ENCODE data around the gene CTSW.

Gene CTSW

DNA sequence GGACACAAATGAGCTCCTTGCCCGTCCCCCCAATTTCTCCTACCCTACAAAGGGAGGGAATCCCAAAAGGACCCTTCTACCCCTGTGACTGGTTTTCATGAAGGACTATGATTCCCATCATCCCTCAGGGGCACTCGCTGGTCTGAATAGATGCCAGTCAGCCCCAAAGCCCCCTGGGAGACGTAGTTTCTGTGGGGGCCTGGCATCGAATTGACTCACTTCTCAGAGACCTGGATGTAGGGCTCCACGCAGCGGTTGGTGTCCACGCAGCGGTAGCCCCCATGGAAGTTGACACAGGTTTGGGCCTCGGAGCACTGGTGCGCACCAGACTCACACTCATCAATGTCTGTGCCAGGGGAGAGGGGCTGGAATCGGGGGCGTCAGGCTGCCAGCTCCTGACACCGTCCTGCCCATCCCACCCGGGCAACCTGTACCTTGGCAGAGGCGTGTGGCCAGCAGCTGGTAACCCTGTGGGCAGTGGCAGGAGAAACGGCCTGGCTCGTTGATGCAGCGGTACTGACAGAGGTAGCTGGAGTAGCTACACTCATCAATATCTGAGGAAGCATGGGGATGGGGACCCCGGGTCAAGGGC lies 11.5 kb upstream of the CTSW start:
- no peak for DNase-seq

DNA sequence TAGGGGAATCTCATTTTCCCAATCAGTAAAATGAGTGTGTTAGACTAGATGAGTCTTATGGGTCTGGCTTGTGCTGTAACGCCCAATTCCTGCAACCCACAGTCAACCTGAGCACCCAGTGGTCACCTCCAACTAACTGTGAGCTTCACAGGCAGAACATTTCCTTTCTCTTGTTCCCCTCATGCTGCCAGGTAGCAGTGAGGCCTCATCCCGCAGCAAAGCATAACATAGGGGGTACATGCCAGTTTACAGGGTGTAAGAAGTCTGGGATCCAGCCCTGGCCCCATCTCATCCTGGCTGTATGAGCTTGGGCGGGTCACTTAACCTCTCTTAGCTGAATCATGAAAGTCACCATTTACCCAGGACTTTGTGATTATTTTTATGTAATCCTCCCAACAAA lies 10.7 kb upstream of the CTSW start:
- no peak for DNase-seq

DNA sequence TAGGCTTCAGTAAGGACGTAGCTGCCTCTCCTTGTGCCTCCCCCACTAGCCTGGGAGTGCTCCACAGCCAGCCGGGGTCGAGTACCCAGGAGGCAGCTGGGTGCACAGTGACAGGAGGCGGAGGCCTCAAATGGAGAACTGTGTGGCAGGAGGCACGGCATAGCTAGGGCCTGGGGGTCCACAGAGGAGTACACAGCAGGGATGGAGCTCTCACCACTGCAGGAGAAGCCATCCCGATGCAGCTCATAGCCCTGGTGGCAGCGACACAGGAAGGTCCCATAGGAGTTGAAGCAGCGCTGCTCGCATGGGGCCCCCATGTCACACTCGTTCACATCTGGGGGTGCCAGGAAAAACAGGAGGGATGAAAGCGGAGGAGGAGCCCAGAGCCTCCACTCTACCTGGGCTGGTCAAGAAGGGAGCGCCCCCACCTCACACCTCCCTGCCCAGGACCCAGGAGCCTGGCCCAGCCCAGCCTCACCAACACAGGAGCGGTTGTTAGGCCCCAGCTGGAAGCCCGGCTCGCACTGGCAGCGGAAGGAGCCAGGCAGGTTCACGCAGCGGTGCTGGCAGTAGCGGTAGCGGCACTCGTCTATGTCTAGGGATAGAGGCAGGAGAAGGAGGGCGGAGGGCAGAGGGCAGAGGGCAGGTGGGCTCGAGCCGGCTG lies 9.9 kb upstream of the CTSW start:
- DNase-seq = no peak

DNA sequence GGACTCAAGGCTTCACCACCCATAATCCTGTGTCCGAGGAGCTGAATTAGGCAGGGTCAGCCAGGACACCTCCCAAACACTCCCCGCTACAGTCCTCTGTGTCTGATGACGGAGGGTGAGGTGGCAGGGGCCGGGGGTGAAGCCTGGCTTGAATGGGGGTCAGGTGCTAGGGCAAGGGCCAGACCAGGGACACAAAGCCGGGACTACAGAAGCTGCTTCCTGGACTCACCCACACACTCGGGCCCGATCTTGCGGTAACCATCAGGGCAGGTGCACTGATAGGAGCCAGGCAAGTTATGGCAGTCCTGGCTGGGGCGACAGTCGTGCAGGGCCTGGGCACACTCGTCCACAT lies 9.4 kb upstream of the CTSW start:
- no peak for DNase-seq

DNA sequence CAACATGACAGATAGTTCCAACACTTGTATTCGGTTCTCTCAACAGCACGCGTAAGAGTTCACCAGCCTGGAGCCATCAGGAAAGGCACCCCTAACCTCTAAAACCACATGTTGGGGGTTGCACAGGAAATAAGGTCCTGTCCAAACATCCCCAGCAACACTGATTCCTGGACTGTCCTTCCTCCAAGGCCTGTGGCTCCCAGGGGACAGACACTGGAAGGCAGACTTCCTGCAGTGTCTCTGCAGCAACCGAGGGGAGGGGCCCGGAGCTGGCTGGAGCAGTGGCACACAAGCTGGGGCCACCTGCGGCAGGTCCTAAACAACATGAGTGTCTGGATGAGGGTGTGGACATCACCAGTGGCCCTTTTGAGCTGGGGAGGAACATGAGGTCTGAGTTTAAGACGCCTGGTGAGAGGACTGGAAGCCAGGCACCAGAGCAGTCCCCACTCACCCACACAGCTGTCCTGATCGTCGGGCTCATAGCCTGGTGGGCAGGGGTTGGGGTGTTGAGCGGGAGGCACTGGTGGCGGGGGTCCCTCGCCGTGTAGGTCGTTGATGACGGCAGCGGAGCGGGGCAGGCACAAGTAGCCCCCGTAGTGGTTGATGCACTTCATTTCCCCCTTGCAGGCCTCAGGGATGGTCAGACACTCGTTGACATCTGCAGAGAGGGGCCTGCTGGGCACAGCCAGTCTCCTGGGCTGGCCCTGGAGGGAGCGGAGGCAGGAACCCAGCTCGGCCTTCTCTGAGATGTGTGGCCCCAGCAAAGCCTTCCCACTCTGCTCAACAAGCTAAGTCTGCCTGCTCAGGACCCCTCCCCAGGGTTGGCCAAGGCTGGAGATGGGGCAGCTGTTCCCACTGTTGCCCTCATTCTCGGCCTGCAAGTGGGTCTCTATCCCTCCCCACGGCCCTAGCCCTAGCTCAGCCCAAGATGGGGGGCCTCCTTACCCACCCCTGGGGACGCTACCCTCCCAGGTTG lies 8.6 kb upstream of the CTSW start:
- no peak for DNase-seq

DNA sequence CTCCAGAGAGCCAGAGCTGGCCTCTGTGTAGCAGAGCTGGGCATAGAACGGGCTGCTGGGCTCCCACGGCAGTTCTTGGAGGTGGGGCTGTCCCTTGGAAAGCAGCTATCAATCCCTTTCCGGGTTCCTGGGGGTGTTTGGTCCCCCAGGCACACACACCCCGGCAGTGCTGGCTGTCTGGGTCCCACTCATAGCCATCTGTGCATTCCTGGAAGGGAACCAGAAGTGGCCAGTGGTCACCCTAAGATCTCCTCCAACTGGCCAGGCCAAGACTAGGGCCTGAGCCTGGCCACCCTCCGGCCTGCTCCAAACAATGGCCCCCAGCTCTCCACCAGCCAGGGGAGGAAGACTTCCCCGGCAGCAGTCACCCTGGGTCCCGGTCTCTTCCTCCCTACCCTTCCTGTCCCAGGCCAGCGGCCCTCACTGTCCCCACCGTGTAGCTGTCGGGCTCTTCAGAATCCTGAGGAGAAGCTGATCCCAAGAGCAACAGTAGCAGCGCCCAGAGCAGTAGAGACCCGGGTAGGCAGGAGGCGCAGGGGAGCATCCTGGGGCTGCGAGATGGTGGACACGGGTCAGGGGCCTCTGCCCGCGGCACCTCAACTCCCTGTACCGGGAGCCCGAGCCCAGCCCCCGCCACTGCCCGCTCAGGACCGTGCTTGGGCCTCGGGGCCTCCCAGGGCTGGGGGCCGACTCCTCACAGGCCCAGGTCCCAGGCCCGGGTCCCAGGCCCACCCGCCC lies 7.7 kb upstream of the CTSW start:
- no peak for DNase-seq

DNA sequence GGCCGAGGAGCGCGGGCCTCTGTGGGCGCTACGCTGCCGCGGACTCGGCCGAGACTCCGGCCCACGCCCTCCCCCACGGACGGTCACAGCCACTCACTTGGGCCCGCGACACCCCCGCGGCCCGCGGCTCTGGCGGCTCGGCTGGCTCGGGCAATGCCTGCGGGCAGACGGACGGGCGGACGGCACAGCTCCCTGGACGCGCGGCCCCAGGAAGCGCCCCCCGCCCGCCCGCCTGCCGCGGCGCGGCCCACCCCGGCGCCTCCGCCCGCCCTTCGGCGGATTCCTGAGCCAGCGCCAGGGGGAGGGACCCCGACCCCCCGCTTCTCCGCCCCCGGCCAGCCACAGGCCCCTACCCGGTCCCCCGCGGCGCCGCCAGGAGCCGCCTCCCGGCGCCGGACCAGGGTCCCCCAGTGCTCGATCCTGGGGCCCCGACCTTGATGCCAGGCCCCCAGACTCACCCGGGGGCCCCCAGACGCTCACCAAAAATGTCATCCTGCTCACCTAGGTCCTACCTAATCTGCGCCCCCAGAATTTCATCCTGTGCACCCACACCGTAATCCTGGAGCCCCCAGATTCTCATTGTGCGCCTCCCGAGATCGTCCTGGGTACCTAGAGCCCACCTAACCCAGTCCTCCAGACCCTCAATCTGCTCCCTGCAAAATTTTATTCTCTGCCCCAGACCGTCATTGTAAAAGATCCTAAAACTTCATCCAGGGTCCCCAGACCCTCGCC lies 6.9 kb upstream of the CTSW start, which contains the start of gene EFEMP2:
TSS of gene EFEMP2 (minus strand) at position 215 of the 732 bp plus-strand sequence. CDS start 446 bp downstream, outside the sequence.
- DNase-seq = peak; percentile 66

DNA sequence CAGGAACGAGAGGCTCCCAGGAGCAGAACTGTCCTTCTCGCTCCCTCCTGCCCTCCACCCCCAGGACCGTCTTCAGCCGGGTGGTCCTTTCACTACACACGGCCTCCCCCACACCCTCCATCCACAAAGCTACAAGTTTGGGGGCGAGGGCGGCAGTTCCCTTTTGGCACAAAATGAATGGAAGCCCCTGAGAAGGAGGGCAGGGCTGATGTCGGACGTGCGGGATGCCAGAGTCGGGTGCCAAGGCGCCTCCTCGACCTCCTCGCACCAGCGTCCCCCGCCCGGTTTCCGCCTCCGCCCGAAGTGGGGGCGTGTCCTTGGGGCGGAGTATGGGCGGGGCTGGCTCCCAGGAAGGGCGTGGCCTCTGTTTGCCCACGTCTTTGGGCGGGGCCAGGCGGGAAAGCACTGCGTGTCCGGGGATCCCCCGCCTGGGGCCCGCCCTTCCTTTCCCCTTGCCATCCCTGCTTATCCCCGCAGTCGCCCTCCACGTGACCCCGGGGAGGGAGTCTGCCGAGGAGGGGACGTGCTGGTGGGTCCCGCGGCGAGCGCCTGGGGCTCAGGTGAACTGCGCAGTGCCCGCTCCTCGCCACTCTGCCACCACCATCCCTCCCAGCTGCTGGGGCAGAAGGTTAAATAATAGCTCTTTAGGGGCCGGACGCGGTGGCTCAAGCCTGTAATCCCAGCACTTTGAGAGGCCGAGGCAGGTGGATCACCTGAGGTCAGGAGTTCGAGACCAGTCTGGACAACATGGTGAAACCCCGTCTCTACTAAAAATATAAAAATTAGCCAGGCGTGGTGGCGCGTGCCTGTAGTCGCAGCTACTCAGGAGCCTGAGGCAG lies 6.1 kb upstream of the CTSW start:
- DNase-seq = peak; percentile 92

DNA sequence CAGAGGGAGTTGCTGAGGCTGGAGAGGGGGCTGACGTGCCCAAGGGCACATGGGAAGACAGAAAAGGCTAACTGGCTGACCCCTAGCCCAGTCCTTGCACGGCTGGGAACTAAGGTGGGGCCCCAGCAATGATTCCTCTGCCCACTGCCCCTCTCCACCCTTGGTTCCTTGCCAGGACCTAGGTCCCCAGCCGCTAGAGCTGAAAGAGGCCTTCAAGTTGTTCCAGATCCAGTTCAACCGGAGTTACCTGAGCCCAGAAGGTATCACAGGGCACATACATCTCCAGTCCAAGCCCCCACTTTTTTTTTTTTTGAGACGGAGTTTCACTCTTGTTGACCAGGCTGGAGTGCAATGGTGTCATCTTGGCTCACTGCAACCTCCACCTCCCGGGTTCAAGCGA lies 390 bp downstream of the CTSW start:
- DNase-seq = no peak

DNA sequence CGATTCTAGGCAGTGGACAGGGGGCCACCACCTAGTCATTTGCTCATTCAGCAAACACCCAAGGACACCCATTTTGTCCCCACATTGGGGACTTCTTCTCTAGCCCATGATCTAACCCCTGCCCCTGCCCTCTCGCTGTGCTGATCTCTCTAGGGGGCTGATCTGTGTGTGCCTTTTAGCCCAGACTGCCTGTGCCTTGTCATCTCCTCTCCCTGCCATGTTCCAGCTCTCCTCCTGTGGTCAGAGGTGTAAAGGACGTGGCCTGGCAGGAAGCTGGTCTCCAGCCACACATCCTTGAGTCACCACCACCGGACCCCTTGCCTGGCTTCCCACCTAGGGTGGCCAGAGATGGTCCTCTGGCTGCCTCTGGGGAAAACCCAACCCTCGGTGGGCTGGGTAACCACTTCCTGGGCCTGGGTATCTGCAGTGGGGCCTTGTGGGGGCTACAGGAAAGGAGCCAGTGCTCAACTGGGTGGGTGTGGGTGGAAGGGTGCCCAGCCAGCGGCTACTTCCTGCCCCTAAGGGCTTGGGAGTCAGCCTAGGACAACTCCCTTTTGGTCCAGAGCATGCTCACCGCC lies 1.3 kb downstream of the CTSW start:
- DNase-seq = no peak

DNA sequence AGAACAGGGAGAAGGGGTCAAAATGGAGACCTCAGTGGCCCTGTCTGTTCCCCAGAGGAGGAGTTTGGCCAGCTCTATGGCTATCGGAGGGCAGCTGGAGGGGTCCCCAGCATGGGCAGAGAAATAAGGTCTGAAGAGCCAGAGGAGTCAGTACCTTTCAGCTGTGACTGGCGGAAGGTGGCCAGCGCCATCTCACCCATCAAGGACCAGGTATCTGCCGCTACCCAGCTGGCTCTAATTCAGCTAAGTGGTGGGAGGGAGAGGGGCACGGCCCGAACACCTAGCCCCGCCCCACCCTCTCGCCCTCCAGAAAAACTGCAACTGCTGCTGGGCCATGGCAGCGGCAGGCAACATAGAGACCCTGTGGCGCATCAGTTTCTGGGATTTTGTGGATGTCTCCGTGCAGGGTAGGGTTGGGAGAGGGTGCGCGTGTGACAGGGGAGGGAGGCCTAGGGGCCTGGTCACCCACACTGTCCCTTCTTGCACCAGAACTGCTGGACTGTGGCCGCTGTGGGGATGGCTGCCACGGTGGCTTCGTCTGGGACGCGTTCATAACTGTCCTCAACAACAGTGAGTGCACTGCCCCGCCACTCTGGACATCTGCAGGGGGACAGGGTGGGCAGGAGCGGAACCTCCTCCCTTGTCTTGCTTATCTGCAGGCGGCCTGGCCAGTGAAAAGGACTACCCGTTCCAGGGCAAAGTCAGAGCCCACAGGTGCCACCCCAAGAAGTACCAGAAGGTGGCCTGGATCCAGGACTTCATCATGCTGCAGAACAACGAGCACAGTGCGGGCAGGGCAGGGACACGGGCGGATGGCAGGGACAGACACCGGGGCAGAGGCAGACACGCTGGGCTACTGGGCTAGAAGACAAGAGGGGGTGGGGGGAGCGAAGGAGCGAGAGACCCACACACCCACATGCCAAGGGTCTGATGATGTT lies 2.8 kb downstream of the CTSW start:
- no peak for DNase-seq

DNA sequence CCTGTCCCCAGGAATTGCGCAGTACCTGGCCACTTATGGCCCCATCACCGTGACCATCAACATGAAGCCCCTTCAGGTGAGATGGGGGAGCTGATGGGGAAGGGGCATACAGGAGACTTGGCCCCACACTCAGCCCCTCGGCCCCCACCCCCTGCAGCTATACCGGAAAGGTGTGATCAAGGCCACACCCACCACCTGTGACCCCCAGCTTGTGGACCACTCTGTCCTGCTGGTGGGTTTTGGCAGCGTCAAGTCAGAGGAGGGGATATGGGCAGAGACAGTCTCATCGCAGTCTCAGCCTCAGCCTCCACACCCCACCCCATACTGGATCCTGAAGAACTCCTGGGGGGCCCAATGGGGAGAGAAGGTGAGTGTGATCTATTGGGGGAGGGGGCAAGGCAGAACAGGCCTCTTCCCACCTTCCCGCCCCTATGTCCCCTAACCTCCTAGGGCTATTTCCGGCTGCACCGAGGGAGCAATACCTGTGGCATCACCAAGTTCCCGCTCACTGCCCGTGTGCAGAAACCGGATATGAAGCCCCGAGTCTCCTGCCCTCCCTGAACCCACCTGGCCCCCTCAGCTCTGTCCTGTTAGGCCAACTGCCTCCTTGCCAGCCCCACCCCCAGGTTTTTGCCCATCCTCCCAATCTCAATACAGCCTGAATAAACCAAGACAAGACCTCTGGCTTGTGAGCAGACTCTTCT lies 3.6 kb downstream of the CTSW start:
- DNase-seq = no peak

DNA sequence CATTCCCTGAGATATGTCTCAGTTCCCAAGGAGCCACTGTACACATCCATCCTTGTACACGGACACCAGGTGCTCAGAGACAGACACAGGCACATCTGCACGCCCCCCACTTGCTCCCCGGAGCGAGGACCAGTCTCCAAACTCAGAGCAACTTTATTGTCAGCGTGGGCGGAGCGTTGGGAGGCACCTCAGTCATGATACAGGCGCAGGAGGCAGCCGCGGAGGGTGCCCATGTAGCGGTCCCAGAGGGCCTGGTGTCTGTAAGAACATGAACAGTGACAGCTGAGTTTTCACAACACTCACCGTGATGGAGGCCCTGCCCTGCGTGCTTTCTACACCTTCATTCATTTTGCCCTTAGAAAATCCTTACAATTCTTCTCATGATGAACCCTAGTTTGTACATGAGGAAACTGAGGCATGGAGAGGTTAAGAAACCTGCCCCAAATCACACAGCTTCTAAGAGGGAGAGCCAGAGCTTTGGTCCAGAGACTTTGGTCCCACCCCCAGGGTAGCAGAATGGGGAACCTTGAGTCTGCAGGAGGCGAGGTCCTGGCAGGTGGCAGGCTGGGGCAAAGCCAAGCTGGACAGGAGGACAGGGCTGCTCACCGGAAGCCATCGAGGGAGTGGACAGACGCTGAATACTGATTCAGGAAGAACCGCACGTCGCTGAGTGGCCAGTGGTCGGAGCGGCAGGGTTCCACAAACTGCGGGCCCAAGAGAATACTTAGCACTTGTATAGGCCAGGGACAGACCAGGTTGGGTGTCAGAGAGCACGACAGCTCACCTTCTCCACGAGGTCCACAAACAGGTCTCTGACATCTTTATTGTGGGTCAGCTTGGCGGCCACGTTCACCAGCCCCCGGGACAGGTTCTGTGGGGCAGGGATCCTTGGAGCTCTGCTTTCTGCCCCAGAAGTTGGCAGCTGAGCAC lies 4.4 kb downstream of the CTSW start:
- no peak for DNase-seq

DNA sequence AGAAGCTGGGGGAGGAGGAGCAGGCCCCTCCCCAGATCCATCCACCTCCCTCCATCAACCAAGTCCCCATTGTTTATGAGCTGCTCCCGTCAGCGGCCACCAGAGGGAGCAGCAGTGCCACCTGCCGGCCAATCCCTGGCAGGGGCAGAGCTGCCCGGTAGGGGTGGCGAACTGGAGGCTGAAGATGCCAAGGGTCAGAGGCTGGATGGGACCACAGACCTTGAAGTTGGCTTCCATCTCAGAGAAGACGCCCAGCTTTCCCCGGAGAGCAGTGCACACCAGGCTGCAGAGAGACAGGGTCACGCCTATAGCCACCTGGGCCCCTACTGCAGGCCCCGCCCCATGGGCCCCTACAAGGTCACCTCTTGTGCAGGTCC lies 5.1 kb downstream of the CTSW start:
- peak; percentile 62 for DNase-seq

DNA sequence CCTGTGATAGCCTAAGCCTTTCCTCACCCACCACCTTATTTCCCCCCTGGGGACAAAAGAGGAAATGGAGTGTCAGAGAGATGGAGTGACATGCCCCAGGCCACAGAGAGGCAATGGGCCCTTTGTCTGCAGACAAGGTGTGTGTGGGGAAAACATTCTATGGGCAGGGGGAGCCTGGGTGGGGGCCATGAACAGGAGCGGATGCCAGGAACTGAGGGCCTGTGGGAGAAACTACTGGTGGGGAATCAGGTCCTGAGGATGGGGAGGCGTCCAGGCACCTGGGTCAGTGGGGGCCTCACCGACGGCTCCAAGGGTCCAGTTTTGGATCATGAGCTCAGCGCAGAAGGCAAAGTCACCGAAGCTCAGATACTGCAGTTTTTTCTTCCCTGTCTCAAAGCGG lies 5.6 kb downstream of the CTSW start:
- DNase-seq = no peak

DNA sequence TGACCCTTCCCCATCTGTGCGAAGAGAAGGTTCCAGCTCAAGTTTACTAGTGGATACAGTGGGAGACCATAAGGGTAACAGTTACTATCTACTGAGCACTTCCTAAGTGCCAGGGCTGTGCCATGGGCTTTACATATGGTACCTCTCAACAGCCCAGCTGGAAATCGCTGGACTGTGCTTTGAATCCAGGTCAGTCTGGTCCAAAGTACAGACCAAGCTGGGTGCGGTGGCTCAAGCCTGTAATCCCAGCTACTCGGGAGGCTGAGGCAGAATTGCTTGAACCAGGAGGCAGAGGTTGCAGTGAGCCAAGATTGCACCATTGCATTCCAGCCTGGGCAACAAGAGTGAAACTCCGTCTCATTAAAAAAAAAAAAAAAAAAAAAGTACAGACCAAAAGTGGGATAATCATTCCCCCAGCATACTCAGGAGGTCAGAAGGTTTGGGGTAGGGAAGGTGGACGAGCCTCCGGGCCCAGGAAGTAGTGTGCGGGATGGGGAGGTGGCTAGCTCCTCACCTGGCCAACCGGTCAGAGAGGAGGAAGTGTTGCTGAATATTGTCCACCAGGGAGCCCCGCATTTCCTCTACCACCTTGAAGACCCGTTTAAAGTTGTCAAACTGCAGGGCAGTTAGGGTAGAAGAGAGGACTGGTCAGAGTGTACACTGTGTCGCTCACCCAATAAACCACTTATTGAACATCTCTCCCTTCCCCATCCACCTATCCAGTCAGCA lies 6.3 kb downstream of the CTSW start:
- no peak for DNase-seq

Measured in fibroblast of skin of right quadriceps (primary cell).